IMR-90 (cell line): Measurements from ENCODE around the gene DCTD. TPM values are rescaled to one million over a fixed set of nuclear protein-coding genes. Genes with fewer than 3 reads are reported as not detected.

ENCODE experiments used
- ATAC-seq: fragments of 200-7000 bp; cut with Tn5 transposase; 2 replicates; pipeline ENCODE4 v1.9.1; 2020; ENCODE audit warnings: low read depth, mild to moderate bottlenecking, moderate library complexity
- BruUV-seq: library from RNA; stranded (reverse); fragments of 400-500 nt; replicated peaks from 2 replicates; lab custom pipeline; 2021; lab: Mats Ljungman, UMichigan
- CTCF ChIA-PET: fragments of 300-600 bp; formaldehyde crosslinking; extraction: SDS; loops from one replicate; lab custom pipeline; 2021; ENCODE audit warnings: antibody characterized with exemption; lab: Yijun Ruan, JAX
- POLR2A ChIA-PET: fragments of 300-600 bp; sonication (Branson Sonifier 250); formaldehyde crosslinking; loops from one replicate; lab custom pipeline; 2022; ENCODE audit warnings: antibody characterized with exemption; ENCODE audit not compliant: unreplicated experiment; lab: Charles Lee
- DNase-seq: peaks from one replicate; pipeline ENCODE4 v3.0.0; 2013
- H2AFZ ChIP-seq: replicated peaks from 2 replicates; pipeline ENCODE3; 2013; ENCODE audit warnings: low read length, mild to moderate bottlenecking; ENCODE audit not compliant: poor library complexity
- H2AK5ac ChIP-seq: 2 replicates; pipeline ENCODE4 v1.6.1; 2013; ENCODE audit warnings: low read depth, low read length, inconsistent platforms
- H2AK9ac ChIP-seq: replicated peaks from 2 replicates; pipeline ENCODE3; 2013; ENCODE audit warnings: mild to moderate bottlenecking, low read depth, low read length, moderate library complexity; ENCODE audit not compliant: poor library complexity
- H2BK120ac ChIP-seq: 2 replicates; pipeline ENCODE4 v1.6.1; 2013; ENCODE audit warnings: low read depth, low read length, inconsistent platforms
- H2BK15ac ChIP-seq: 3 replicates; pipeline ENCODE4 v1.6.1; 2013; ENCODE audit warnings: low read depth, low read length, inconsistent platforms
- H2BK20ac ChIP-seq: 2 replicates; pipeline ENCODE4 v1.6.1; 2013; ENCODE audit warnings: low read depth, mild to moderate bottlenecking, inconsistent platforms, low read length, moderate library complexity
- H2BK5ac ChIP-seq: 2 replicates; pipeline ENCODE4 v1.6.1; 2013; ENCODE audit warnings: mild to moderate bottlenecking, low read depth, low read length, inconsistent platforms; ENCODE audit not compliant: poor library complexity, severe bottlenecking
- H3K14ac ChIP-seq: replicated peaks from 2 replicates; pipeline ENCODE4 v1.6.1; 2013; ENCODE audit warnings: low read depth, low read length, inconsistent platforms
- H3K18ac ChIP-seq: 2 replicates; pipeline ENCODE4 v1.6.1; 2013; ENCODE audit warnings: low read depth, low read length, control low read depth
- H3K23ac ChIP-seq: 2 replicates; pipeline ENCODE4 v1.6.1; 2013; ENCODE audit warnings: low read depth, low read length, inconsistent platforms
- H3K27ac ChIP-seq: 2 replicates; pipeline ENCODE4 v1.5.1; 2013; ENCODE audit warnings: mild to moderate bottlenecking, control low read depth, low read length; ENCODE audit not compliant: insufficient read depth
- H3K27me3 ChIP-seq: 2 replicates; pipeline ENCODE4 v1.6.1; 2013; ENCODE audit warnings: low read length; ENCODE audit not compliant: control insufficient read depth, insufficient read depth
- H3K36me3 ChIP-seq: 2 replicates; pipeline ENCODE4 v1.6.1; 2013; ENCODE audit warnings: low read length, mixed read lengths; ENCODE audit not compliant: control insufficient read depth, insufficient read depth
- H3K4ac ChIP-seq: 2 replicates; pipeline ENCODE4 v1.6.1; 2013; ENCODE audit warnings: low read depth, low read length, inconsistent platforms
- H3K4me1 ChIP-seq: 2 replicates; pipeline ENCODE4 v1.6.1; 2013; ENCODE audit warnings: low read length, mixed read lengths; ENCODE audit not compliant: control insufficient read depth, insufficient read depth
- H3K4me2 ChIP-seq: 2 replicates; pipeline ENCODE4 v1.6.1; 2013; ENCODE audit warnings: low read depth, mild to moderate bottlenecking, control low read depth, low read length, moderate library complexity
- H3K4me3 ChIP-seq: 2 replicates; pipeline ENCODE4 v1.5.1; 2013; ENCODE audit warnings: low read depth, mild to moderate bottlenecking, control low read depth, low read length, moderate library complexity; ENCODE audit not compliant: insufficient read depth
- H3K56ac ChIP-seq: 2 replicates; pipeline ENCODE4 v1.6.1; 2013; ENCODE audit warnings: low read length, inconsistent platforms; ENCODE audit not compliant: insufficient read depth; ENCODE audit errors: extremely low read depth
- H3K79me1 ChIP-seq, 2 experiments: 2 replicates each; pipeline ENCODE4 v1.6.1; 2013; ENCODE audit warnings: low read length in 2 of 2, inconsistent platforms in 1 of 2, low read depth in 1 of 2
- H3K9ac ChIP-seq: 2 replicates; pipeline ENCODE4 v1.6.1; 2013; ENCODE audit warnings: low read depth, low read length, control low read depth
- H3K9me1 ChIP-seq: 2 replicates; pipeline ENCODE4 v1.6.1; 2013; ENCODE audit warnings: low read length, inconsistent platforms; ENCODE audit not compliant: insufficient read depth
- H3K9me3 ChIP-seq: 2 replicates; pipeline ENCODE4 v1.6.1; 2013; ENCODE audit warnings: low read length; ENCODE audit not compliant: control insufficient read depth, insufficient read depth
- H4K20me1 ChIP-seq: 2 replicates; pipeline ENCODE4 v1.6.1; 2013; ENCODE audit warnings: low read length, inconsistent platforms; ENCODE audit not compliant: insufficient read depth
- H4K5ac ChIP-seq: 2 replicates; pipeline ENCODE4 v1.6.1; 2013; ENCODE audit warnings: mild to moderate bottlenecking, low read depth, low read length, control low read depth
- H4K8ac ChIP-seq, 2 experiments: 2 replicates each; pipeline ENCODE4 v1.6.1; 2013; ENCODE audit warnings: low read depth in 2 of 2, low read length in 2 of 2, control low read depth in 1 of 2, inconsistent platforms in 1 of 2
- H4K91ac ChIP-seq: 2 replicates; pipeline ENCODE4 v1.6.1; 2013; ENCODE audit warnings: low read depth, low read length, inconsistent platforms; ENCODE audit not compliant: insufficient read depth
- BHLHE40 ChIP-seq: fragments of 150-350 bp; IDR thresholded peaks from 2 replicates; pipeline ENCODE4 v1.6.1; 2016; ENCODE audit warnings: mild to moderate bottlenecking, low read depth, low read length
- CEBPB ChIP-seq: IDR thresholded peaks from 2 replicates; pipeline ENCODE4 v1.6.1; 2012; ENCODE audit warnings: low read depth, low read length, improper control_type of control experiment
- CHD1 ChIP-seq: IDR thresholded peaks from 2 replicates; pipeline ENCODE4 v1.6.1; 2012; ENCODE audit warnings: low read depth, low read length, improper control_type of control experiment
- FOS ChIP-seq: fragments of 150-350 bp; IDR thresholded peaks from 2 replicates; pipeline ENCODE4 v1.6.1; 2016; ENCODE audit warnings: low read depth, low read length
- MAFK ChIP-seq: IDR thresholded peaks from 2 replicates; pipeline ENCODE4 v1.6.1; 2012; ENCODE audit warnings: low read depth, low read length, improper control_type of control experiment
- MAZ ChIP-seq: IDR thresholded peaks from 2 replicates; pipeline ENCODE4 v1.6.1; 2012; ENCODE audit warnings: low read depth, mild to moderate bottlenecking, low read length, improper control_type of control experiment, moderate library complexity, borderline replicate concordance
- MXI1 ChIP-seq: IDR thresholded peaks from 2 replicates; pipeline ENCODE4 v1.6.1; 2012; ENCODE audit warnings: low read depth, mild to moderate bottlenecking, low read length, moderate library complexity, borderline replicate concordance
- NFE2L2 ChIP-seq: fragments of 150-350 bp; IDR thresholded peaks from 2 replicates; pipeline ENCODE4 v1.6.1; 2016; ENCODE audit warnings: low read depth, mild to moderate bottlenecking, low read length
- POLR2A ChIP-seq: IDR thresholded peaks from 2 replicates; pipeline ENCODE4 v1.6.1; 2012; ENCODE audit warnings: mild to moderate bottlenecking, low read depth, low read length
- RAD21 ChIP-seq: IDR thresholded peaks from 2 replicates; pipeline ENCODE4 v1.6.1; 2012; ENCODE audit warnings: low read length, improper control_type of control experiment
- RCOR1 ChIP-seq: IDR thresholded peaks from 2 replicates; pipeline ENCODE4 v1.6.1; 2012; ENCODE audit warnings: mild to moderate bottlenecking, low read length, improper control_type of control experiment; ENCODE audit not compliant: insufficient replicate concordance
- RFX5 ChIP-seq: IDR thresholded peaks from 2 replicates; pipeline ENCODE4 v1.8.0; 2012; ENCODE audit warnings: low read depth, mild to moderate bottlenecking, low read length, moderate library complexity
- SMC3 ChIP-seq: fragments of 150-350 bp; IDR thresholded peaks from 2 replicates; pipeline ENCODE4 v1.6.1; 2016; ENCODE audit warnings: low read depth, mild to moderate bottlenecking, antibody characterized with exemption, low read length, moderate library complexity
- WGBS, 2 experiments: methylation state at CpG; one replicate each; pipeline versions ENCODE4 v1.1.5 to v1.1.7; 2013; ENCODE audit warnings: missing lambda C conversion rate in 2 of 2; ENCODE audit not compliant: insufficient read length in 1 of 2; ENCODE audit errors: extremely low coverage in 2 of 2; 5-methylcytosine and 5-hydroxymethylcytosine counted together
- dilution Hi-C: fragments of 300-500 bp; cut with HindIII; formaldehyde crosslinking; loops from one replicate; pipeline ENCODE4 v1.14.3; 2018; ENCODE audit warnings: low sequenced_read_pairs; ENCODE audit not compliant: unreplicated experiment
- in situ Hi-C: fragments of 300-500 bp; cut with MboI; formaldehyde crosslinking; loops from 3 replicates; pipeline ENCODE4 v1.14.3; 2019; ENCODE audit warnings: low sequenced_read_pairs, inconsistent platforms, mixed read lengths
- intact Hi-C: fragments of 100-400 bp; cut with micrococcal nuclease; formaldehyde crosslinking; loops from 2 replicates; pipeline ENCODE4 v1.10.0; 2022
- polyA plus RNA-seq, 3 experiments: library from polyadenylated mRNA; depleted of rRNA; stranded (reverse); fragments of >200 nt; gene quantifications; 2 replicates each; pipeline ENCODE4 v1.2.3, GENCODE V29; 2012; ENCODE audit warnings: low replicate concordance in 1 of 3
- total RNA-seq: library from RNA; depleted of rRNA; stranded (reverse); fragments of >200 nt; gene quantifications from 2 replicates; pipeline ENCODE4 v1.2.3, GENCODE V29; 2012
- TF ChIP-seq, protein P1 (sequence below): fragments of 150-350 bp; IDR thresholded peaks from 2 replicates; pipeline ENCODE4 v1.6.1; 2017; ENCODE audit warnings: mild to moderate bottlenecking, antibody characterized with exemption, low read length, low read depth
- TF ChIP-seq, protein P2 (sequence below): fragments of 150-350 bp; IDR thresholded peaks from 2 replicates; pipeline ENCODE4 v1.6.1; 2016; ENCODE audit warnings: low read depth, mild to moderate bottlenecking, low read length, moderate library complexity, borderline replicate concordance
- TF ChIP-seq, protein P3 (sequence below): conservative IDR thresholded peaks from 2 replicates; pipeline ENCODE4 v1.5.1; 2012; ENCODE audit warnings: mild to moderate bottlenecking, low read depth, low read length, improper control_type of control experiment

Gene DCTD
- total and polyA plus RNA-seq, 2 of the 4 experiments (the other 2 are of a cell fraction), result 90.3 to 127 TPM

GRCh38 chr4:182863501-182863900 is 53.7 kb downstream of the DCTD start:
- no peak overlapping the region for H3K27ac ChIP-seq
- no peak overlapping the region for H2AK5ac ChIP-seq
- H4K91ac ChIP-seq, result no peak overlapping the region
- H2AK9ac ChIP-seq, result no peak overlapping the region
- no peak overlapping the region for H4K8ac ChIP-seq
- BruUV-seq, result no TSS peak
- POLR2A ChIA-PET, result no interaction called here
- H3K18ac ChIP-seq, result no peak overlapping the region
- no peak overlapping the region for H3K23ac ChIP-seq
- no peaks in the 10 kb centered on the region for H3K4me1 ChIP-seq
- no peak overlapping the region for H2BK15ac ChIP-seq
- H2BK5ac ChIP-seq, result no peak overlapping the region
- TF ChIP-seq, protein P1, sequence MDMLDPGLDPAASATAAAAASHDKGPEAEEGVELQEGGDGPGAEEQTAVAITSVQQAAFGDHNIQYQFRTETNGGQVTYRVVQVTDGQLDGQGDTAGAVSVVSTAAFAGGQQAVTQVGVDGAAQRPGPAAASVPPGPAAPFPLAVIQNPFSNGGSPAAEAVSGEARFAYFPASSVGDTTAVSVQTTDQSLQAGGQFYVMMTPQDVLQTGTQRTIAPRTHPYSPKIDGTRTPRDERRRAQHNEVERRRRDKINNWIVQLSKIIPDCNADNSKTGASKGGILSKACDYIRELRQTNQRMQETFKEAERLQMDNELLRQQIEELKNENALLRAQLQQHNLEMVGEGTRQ, result no peak
- TF ChIP-seq SMC3 (no peak), CHD1 (no peak), FOS (no peak), MAZ (no peak), NFE2L2 (no peak), RFX5 (no peak), MAFK (no peak), RAD21 (no peak), POLR2A (no peak), MXI1 (no peak), BHLHE40 (no peak), CEBPB (no peak), RCOR1 (no peak)
- TF ChIP-seq, protein P2, sequence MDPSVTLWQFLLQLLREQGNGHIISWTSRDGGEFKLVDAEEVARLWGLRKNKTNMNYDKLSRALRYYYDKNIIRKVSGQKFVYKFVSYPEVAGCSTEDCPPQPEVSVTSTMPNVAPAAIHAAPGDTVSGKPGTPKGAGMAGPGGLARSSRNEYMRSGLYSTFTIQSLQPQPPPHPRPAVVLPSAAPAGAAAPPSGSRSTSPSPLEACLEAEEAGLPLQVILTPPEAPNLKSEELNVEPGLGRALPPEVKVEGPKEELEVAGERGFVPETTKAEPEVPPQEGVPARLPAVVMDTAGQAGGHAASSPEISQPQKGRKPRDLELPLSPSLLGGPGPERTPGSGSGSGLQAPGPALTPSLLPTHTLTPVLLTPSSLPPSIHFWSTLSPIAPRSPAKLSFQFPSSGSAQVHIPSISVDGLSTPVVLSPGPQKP, result no peak
- TF ChIP-seq, protein P3, sequence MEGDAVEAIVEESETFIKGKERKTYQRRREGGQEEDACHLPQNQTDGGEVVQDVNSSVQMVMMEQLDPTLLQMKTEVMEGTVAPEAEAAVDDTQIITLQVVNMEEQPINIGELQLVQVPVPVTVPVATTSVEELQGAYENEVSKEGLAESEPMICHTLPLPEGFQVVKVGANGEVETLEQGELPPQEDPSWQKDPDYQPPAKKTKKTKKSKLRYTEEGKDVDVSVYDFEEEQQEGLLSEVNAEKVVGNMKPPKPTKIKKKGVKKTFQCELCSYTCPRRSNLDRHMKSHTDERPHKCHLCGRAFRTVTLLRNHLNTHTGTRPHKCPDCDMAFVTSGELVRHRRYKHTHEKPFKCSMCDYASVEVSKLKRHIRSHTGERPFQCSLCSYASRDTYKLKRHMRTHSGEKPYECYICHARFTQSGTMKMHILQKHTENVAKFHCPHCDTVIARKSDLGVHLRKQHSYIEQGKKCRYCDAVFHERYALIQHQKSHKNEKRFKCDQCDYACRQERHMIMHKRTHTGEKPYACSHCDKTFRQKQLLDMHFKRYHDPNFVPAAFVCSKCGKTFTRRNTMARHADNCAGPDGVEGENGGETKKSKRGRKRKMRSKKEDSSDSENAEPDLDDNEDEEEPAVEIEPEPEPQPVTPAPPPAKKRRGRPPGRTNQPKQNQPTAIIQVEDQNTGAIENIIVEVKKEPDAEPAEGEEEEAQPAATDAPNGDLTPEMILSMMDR, result no peak
- H3K79me1 ChIP-seq, result no peaks in the 10 kb centered on the region
- H2BK120ac ChIP-seq, result no peak overlapping the region
- H2BK20ac ChIP-seq, result no peak overlapping the region
- no peak overlapping the region for H3K56ac ChIP-seq
- H2AFZ ChIP-seq, result no peak overlapping the region
- H3K14ac ChIP-seq, result no peak overlapping the region
- intact Hi-C loops (no loop called here), in situ Hi-C loops (no loop called here), dilution Hi-C loops (no loop called here)
- no peaks in the 10 kb centered on the region for H3K36me3 ChIP-seq
- CTCF ChIA-PET, result no interaction called here
- H4K20me1 ChIP-seq, result no peaks in the 10 kb centered on the region
- no peaks in the 10 kb centered on the region for H3K9me1 ChIP-seq
- no peak overlapping the region for H3K9ac ChIP-seq
- H3K4me2 ChIP-seq, result no peak overlapping the region
- no peak for ATAC-seq
- H3K27me3 ChIP-seq, result no peaks in the 10 kb centered on the region; the same call in 1 of the 2 replicates
- DNase-seq, result no peak
- no peak overlapping the region for H3K4me3 ChIP-seq
- H3K9me3 ChIP-seq, result peaks cover 2% of the 10 kb centered on the region; the same call in 1 of the 2 replicates
- H3K4ac ChIP-seq, result no peak overlapping the region
- no peak overlapping the region for H4K5ac ChIP-seq
- WGBS, 2 experiments, result 89% methylated on average over 2 of the region's 6 CpGs; no CpG with 5 or more reads in 1 of the 2 experiments
